Keratinocyte (primary cell): ENCODE data around the gene ZNF335. TPM values are rescaled to one million over a fixed set of nuclear protein-coding genes. Genes with fewer than 3 reads are reported as not detected.
A peak's percentile ranks its signal among the peaks of the same experiment; 100 is the strongest.

ENCODE experiments used
- DNase-seq: peaks from one replicate; pipeline ENCODE4 v3.0.0-alpha.2; 2011; ENCODE audit warnings: low read depth, missing footprints, low spot score
- FAIRE-seq: peaks from 2 replicates; lab custom pipeline; 2011; peaks lifted over from hg19 to GRCh38; lab: Jason Lieb, UNC
- H2AFZ ChIP-seq: 2 replicates; pipeline ENCODE4 v1.6.0; 2012; ENCODE audit warnings: low read length, control low read depth, inconsistent platforms; ENCODE audit not compliant: control insufficient read depth
- H3K27ac ChIP-seq: 2 replicates; pipeline ENCODE4 v1.5.1; 2011; ENCODE audit warnings: low read length; ENCODE audit not compliant: control insufficient read depth, insufficient read depth
- H3K27me3 ChIP-seq: 3 replicates; pipeline ENCODE4 v1.6.0; 2011; ENCODE audit warnings: low read length; ENCODE audit not compliant: control insufficient read depth, insufficient read depth; ENCODE audit errors: extremely low read depth
- H3K36me3 ChIP-seq, 2 experiments: 2 replicates in 1 of 2; 3 replicates in 1 of 2; pipeline ENCODE4 v1.5.1; 2011; ENCODE audit warnings: low read length in 2 of 2, mild to moderate bottlenecking in 1 of 2; ENCODE audit not compliant: control insufficient read depth in 2 of 2, insufficient read depth in 2 of 2; ENCODE audit errors: extremely low read depth in 1 of 2
- H3K4me1 ChIP-seq: 3 replicates; pipeline ENCODE4 v1.5.1; 2011; ENCODE audit warnings: low read length; ENCODE audit not compliant: control insufficient read depth, insufficient read depth; ENCODE audit errors: extremely low read depth
- H3K4me2 ChIP-seq: 3 replicates; pipeline ENCODE4 v1.6.0; 2011; ENCODE audit warnings: low read depth, low read length; ENCODE audit not compliant: control insufficient read depth, insufficient read depth; ENCODE audit errors: extremely low read depth
- H3K4me3 ChIP-seq, 3 experiments: fragments of 200-600 bp in 1 of 3; sonication (generic) in 1 of 3; 2 replicates in 2 of 3; 3 replicates in 1 of 3; pipeline ENCODE4 v1.5.1; 2011 to 2016; ENCODE audit warnings: low read length in 3 of 3, mild to moderate bottlenecking in 3 of 3, control low read depth in 2 of 3, inconsistent platforms in 1 of 3, low read depth in 1 of 3, mixed read lengths in 1 of 3, mixed run types in 1 of 3, moderate library complexity in 1 of 3; ENCODE audit not compliant: control insufficient read depth in 2 of 3, insufficient read depth in 2 of 3; ENCODE audit errors: extremely low read depth in 1 of 3
- H3K79me2 ChIP-seq: 2 replicates; pipeline ENCODE4 v1.6.0; 2012; ENCODE audit warnings: low read length; ENCODE audit not compliant: control insufficient read depth, insufficient read depth
- H3K9ac ChIP-seq: 3 replicates; pipeline ENCODE4 v1.6.0; 2011; ENCODE audit warnings: low read length; ENCODE audit not compliant: control insufficient read depth, insufficient read depth; ENCODE audit errors: extremely low read depth
- H3K9me1 ChIP-seq: 3 replicates; pipeline ENCODE4 v1.6.0; 2011; ENCODE audit warnings: low read length; ENCODE audit not compliant: control insufficient read depth, insufficient read depth; ENCODE audit errors: extremely low read depth
- H3K9me3 ChIP-seq: 2 replicates; pipeline ENCODE4 v1.5.1; 2012; ENCODE audit warnings: low read depth, low read length; ENCODE audit not compliant: control insufficient read depth
- H4K20me1 ChIP-seq: 3 replicates; pipeline ENCODE4 v1.6.0; 2011; ENCODE audit warnings: low read length; ENCODE audit not compliant: control insufficient read depth, insufficient read depth; ENCODE audit errors: extremely low read depth
- CTCF ChIP-seq, 3 experiments: IDR thresholded peaks in 1 of 3; conservative IDR thresholded peaks in 1 of 3; optimal IDR thresholded peaks in 1 of 3; 2 replicates in 2 of 3; 3 replicates in 1 of 3; pipeline versions ENCODE3 to v1.5.1; 2011; ENCODE audit warnings: low read length in 3 of 3, mild to moderate bottlenecking in 3 of 3, moderate library complexity in 2 of 3, control low read depth in 1 of 3, inconsistent platforms in 1 of 3; ENCODE audit not compliant: insufficient read depth in 2 of 3; ENCODE audit errors: extremely low read depth in 1 of 3
- EZH2 ChIP-seq: IDR thresholded peaks from one replicate; pipeline ENCODE4 v1.6.1; 2012; ENCODE audit warnings: inconsistent platforms, mild to moderate bottlenecking, low read length, moderate library complexity
- dilution Hi-C: fragments of 300-500 bp; cut with MboI; formaldehyde crosslinking; loops from one replicate; pipeline ENCODE4 v1.7.0; 2020; ENCODE audit warnings: low sequenced_read_pairs; ENCODE audit not compliant: extremely low pct_ligation_motif_present
- polyA minus RNA-seq, 3 experiments: library from RNA; depleted of rRNA, polyadenylated mRNA; stranded (reverse); fragments of >200 nt; gene quantifications; 1 replicate in 1 of 3; 2 replicates in 1 of 3; 3 replicates in 1 of 3; pipeline ENCODE4 v1.2.3, GENCODE V29; 2011
- polyA plus RNA-seq, 5 experiments: library from polyadenylated mRNA; depleted of rRNA in 3 of 5; stranded (reverse) in 3 of 5; stranded (forward) in 1 of 5; unstranded in 1 of 5; fragments of >200 nt; gene quantifications; 1 replicate in 1 of 5; 2 replicates in 3 of 5; 3 replicates in 1 of 5; pipeline versions ENCODE4 v1.2.1 to v1.2.3, GENCODE V29; 2011 to 2012; ENCODE audit warnings: missing spikeins in 2 of 5, low read depth in 1 of 5, low replicate concordance in 1 of 5

ZNF335 gene
- polyA plus RNA-seq = 5.8 to 9.1 TPM (median 6.8 TPM) in 3 replicates
- polyA plus RNA-seq (2011; ENCODE audit: low read depth) = 2.8 TPM
- 3.7 and 6.4 TPM in 2 replicates for polyA plus RNA-seq (2011; cell fraction: cytosol; rRNA removed)
- polyA plus RNA-seq (2011; cell fraction: nucleus; rRNA removed) = 25.7 and 32.3 TPM in 2 replicates
- polyA plus RNA-seq (2012; ENCODE audit: low replicate concordance) = 10.8 and 11.8 TPM in 2 replicates
- polyA minus RNA-seq = 11.4 to 39.2 TPM (median 18.8 TPM) in 3 replicates
- 7.9 TPM for polyA minus RNA-seq (2011; cell fraction: cytosol; rRNA and poly(A)+ RNA removed)
- 20.3 and 26.6 TPM in 2 replicates for polyA minus RNA-seq (2011; cell fraction: nucleus; rRNA and poly(A)+ RNA removed)

- H3K4me2 ChIP-seq = peak within 1 kb of the TSS; percentile 95
- no peaks in the 10 kb centered on the region for H3K9me1 ChIP-seq
- no peaks in the 10 kb centered on the region for H3K27me3 ChIP-seq
- peaks cover 34% of the 10 kb centered on the region for H3K79me2 ChIP-seq
- peaks cover 23% of the 10 kb centered on the region for H3K4me1 ChIP-seq
- H3K9ac ChIP-seq = peak within 1 kb of the TSS; percentile 100
- H3K4me3 ChIP-seq = peak within 1 kb of the TSS; percentile 86 to 94 (median 89)
- no peaks in the 10 kb centered on the region for H3K9me3 ChIP-seq
- FAIRE-seq = no peak
- TF ChIP-seq CTCF (optimal IDR thresholded peaks at IDR 0.05 in 1 of 3, IDR thresholded peaks at IDR 0.05 in 1 of 3, conservative IDR thresholded peaks at IDR 0.05 in 1 of 3; ENCODE audit: extremely low read depth in 1 of 3, insufficient read depth in 2 of 3, low read length in 3 of 3) (peak in 1 of 3 experiments; percentile 45), EZH2 (no peak)
- dilution Hi-C loops = no loop called here
- no peaks in the 10 kb centered on the region for H4K20me1 ChIP-seq
- H3K36me3 ChIP-seq = peaks cover 24 to 25% of the 10 kb centered on the region in 2 experiments
- peak within 1 kb of the TSS; percentile 98 for H2AFZ ChIP-seq
- peak; percentile 83 for DNase-seq
- peak within 1 kb of the TSS; percentile 100 for H3K27ac ChIP-seq
These were observed at the start of gene ZNF335 for GRCh38 chr20:45971675-45972499. ZNF335 (minus strand) TSS chr20:45972203; CDS start chr20:45971410, 793 bp downstream.

- Histone ChIP-seq H3K27ac (no peak overlapping the region), H2AFZ (no peak overlapping the region), H3K4me1 (peaks cover 3% of the 10 kb centered on the region), H3K4me2 (no peak overlapping the region), H3K36me3 (no peaks in the 10 kb centered on the region), H3K27me3 (peaks cover 11% of the 10 kb centered on the region), H3K79me2 (no peaks in the 10 kb centered on the region), H3K9me1 (no peaks in the 10 kb centered on the region), H3K9me3 (no peaks in the 10 kb centered on the region), H4K20me1 (no peaks in the 10 kb centered on the region), H3K9ac (no peak overlapping the region), H3K4me3 (no peak overlapping the region)
- no peak for TF ChIP-seq EZH2
- no peak for TF ChIP-seq CTCF (optimal IDR thresholded peaks at IDR 0.05 in 1 of 3, IDR thresholded peaks at IDR 0.05 in 1 of 3, conservative IDR thresholded peaks at IDR 0.05 in 1 of 3; ENCODE audit: extremely low read depth in 1 of 3, insufficient read depth in 2 of 3, low read length in 3 of 3)
- dilution Hi-C loops = no loop called here
- FAIRE-seq (no peak), DNase-seq (no peak)
These were observed 48.6 kb upstream of the ZNF335 start for GRCh38 chr20:46020555-46020954.
